Stimulated activated CD8-positive, alpha-beta memory T cell treated with anti-CD3 and anti-CD28 coated beads, Interleukin-12 subunit alpha, Interleukin-12 subunit beta, amount 100 ng/mL, for 4 hours (primary cell): ENCODE data around the gene ADGRL3.

Source experiments
- DNase-seq: peaks from one replicate; pipeline ENCODE4 v3.0.0-alpha.2; 2020; ENCODE audit warnings: low read depth

Gene ADGRL3

DNA sequence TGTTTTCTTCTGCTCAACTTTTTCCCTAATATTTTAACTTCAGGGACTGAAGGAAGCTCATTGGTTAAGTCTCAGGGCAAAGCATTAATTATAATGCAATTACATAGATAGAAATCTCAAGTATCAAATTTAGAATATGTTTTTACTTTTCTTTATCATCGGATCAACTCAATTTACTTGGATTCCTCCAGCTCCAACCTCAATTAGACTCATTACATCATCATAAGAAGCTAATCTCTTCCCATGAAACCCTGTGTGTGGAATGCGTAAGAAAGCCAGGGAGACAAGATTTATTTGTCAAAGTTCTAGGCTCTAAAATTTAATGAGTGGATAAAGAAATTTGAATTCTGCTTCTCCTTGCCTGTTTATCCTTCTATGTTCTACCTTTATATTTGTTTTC lies 918.4 kb downstream of the ADGRL3 start:
- no peak for DNase-seq

DNA sequence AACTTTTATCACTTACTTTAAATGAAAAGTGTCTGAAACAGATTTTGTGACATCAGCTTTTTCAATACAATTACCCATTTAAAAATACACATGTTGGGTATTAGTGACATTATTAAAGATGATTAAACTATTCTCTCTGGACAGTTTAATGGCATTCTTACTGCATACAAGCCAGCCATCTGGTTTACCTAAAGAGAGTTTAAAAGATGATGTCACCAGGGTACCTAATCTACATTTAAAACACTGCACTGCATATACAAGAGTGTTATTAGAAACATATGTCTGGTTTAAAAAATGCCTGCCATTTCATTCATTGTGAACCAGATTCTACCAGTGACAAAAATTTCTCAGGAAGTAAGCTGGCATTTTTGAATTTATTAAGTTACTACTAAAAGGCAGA lies 919.1 kb downstream of the ADGRL3 start:
- no peak for DNase-seq

DNA sequence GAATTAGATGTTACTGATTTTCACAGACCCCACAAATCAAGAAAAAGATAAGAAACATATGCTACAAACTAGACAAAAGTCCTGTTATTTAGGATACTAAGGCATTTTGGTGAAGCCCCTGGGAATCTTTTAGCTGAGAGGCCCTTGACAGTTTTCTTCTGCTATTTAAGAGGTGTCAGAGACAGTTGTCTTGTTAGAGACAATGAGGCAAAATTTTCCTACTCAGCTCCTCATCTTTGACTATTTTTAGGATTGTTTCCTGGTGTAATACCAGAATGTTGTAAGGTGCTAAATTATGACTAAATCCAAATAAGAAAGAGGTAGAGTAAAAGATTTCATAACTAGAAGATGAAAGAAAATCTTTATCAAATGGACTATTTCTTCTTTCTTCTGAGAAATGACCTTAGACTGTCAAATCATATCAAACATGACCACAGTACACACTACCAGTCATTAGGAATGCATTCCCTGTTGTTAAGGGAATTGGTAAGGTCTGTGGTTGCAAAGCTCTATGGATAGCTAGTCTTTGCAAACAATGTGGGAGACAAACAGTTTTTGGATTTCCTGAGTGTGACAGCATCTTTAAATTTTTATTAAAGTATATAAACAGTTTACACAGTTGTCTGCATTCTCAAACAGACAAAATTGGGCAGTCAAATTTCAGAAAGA lies 926.1 kb downstream of the ADGRL3 start:
- DNase-seq, result no peak
